K562 (cell line): Measurements from ENCODE around the gene SCUBE1. TPM values are rescaled to one million over a fixed set of nuclear protein-coding genes. Genes with fewer than 3 reads are reported as not detected.

Experiments
- ATAC-seq: fragments of 200-7000 bp; cut with Tn5 transposase; 3 replicates; pipeline ENCODE4 v1.9.1; 2020; ENCODE audit warnings: moderate library complexity
- BruUV-seq: library from RNA; stranded (reverse); fragments of 400-500 nt; replicated peaks from 2 replicates; lab custom pipeline; 2021; lab: Mats Ljungman, UMichigan
- CTCF ChIA-PET: fragments of 300-600 bp; formaldehyde crosslinking; extraction: SDS; loops from one replicate; lab custom pipeline; 2021; ENCODE audit warnings: low intra/inter-chr PET ratio; lab: Yijun Ruan, JAX
- POLR2A ChIA-PET: fragments of 300-600, 350-650 bp; sonication (Branson Sonifier 250); formaldehyde crosslinking; extraction: SDS; loops from one replicate; lab custom pipeline; 2021; ENCODE audit warnings: antibody characterized with exemption, inconsistent platforms; lab: Yijun Ruan, JAX
- DNase-seq, 4 experiments: peaks; one replicate each; pipeline versions ENCODE4 v3.0.0 to v3.0.0-alpha.2; 2011 to 2018; ENCODE audit warnings: low spot score in 3 of 4, mixed read lengths in 3 of 4; ENCODE audit errors: extremely low read depth in 1 of 4
- FAIRE-seq: peaks from 2 replicates; lab custom pipeline; 2011; peaks lifted over from hg19 to GRCh38; lab: Jason Lieb, UNC
- H2AFZ ChIP-seq: 2 replicates; pipeline ENCODE4 v1.6.0; 2011; ENCODE audit warnings: low read depth, low read length, control low read depth, inconsistent platforms
- H3K27ac ChIP-seq: fragments of 200-600 bp; 3 replicates; pipeline ENCODE4 v1.8.0; 2011; ENCODE audit warnings: low read depth, mild to moderate bottlenecking, control low read depth, inconsistent platforms, low read length, moderate library complexity, mixed read lengths; ENCODE audit errors: extremely low read depth
- H3K27me3 ChIP-seq, 2 experiments: fragments of 300-600 bp in 1 of 2; 2 replicates in 1 of 2; 3 replicates in 1 of 2; pipeline versions ENCODE4 v1.6.0 to v1.8.0; 2011; ENCODE audit warnings: inconsistent platforms in 2 of 2, low read length in 2 of 2, mild to moderate bottlenecking in 1 of 2, mixed read lengths in 1 of 2, moderate library complexity in 1 of 2; ENCODE audit not compliant: control insufficient read depth in 2 of 2, insufficient read depth in 2 of 2
- H3K36me3 ChIP-seq: fragments of 300-600 bp; 3 replicates; pipeline ENCODE4 v1.8.0; 2011; ENCODE audit warnings: mild to moderate bottlenecking, low read length, inconsistent platforms; ENCODE audit not compliant: control insufficient read depth, insufficient read depth
- H3K4me1 ChIP-seq, 2 experiments: fragments of 200-600 bp in 1 of 2; replicated peaks in 1 of 2; 2 replicates in 1 of 2; 3 replicates in 1 of 2; pipeline versions ENCODE4 v1.5.1 to v1.8.0; 2011; ENCODE audit warnings: inconsistent platforms in 2 of 2, low read length in 2 of 2, mild to moderate bottlenecking in 1 of 2, mixed read lengths in 1 of 2, moderate library complexity in 1 of 2; ENCODE audit not compliant: control insufficient read depth in 2 of 2, insufficient read depth in 2 of 2
- H3K4me2 ChIP-seq: 2 replicates; pipeline ENCODE4 v1.6.1; 2011; ENCODE audit warnings: low read length, control low read depth, inconsistent platforms, mixed read lengths; ENCODE audit not compliant: insufficient read depth
- H3K4me3 ChIP-seq: fragments of 200-600 bp; sonication (generic), shearing (Covaris generic); 2 replicates; pipeline ENCODE4 v1.5.1; 2016; ENCODE audit warnings: control low read depth, inconsistent platforms
- H3K79me2 ChIP-seq: fragments of 200-600 bp; 3 replicates; pipeline ENCODE4 v1.8.0; 2011; ENCODE audit warnings: low read length, inconsistent platforms; ENCODE audit not compliant: control insufficient read depth, insufficient read depth
- H3K9ac ChIP-seq, 2 experiments: 2 replicates each; pipeline versions ENCODE4 v1.6.0 to v1.6.1; 2011; ENCODE audit warnings: low read depth in 2 of 2, low read length in 2 of 2, control low read depth in 1 of 2, inconsistent platforms in 1 of 2, mild to moderate bottlenecking in 1 of 2, mixed read lengths in 1 of 2; ENCODE audit not compliant: insufficient read depth in 1 of 2
- H3K9me1 ChIP-seq: one replicate; pipeline ENCODE4 v1.6.0; 2011; ENCODE audit warnings: inconsistent platforms, mild to moderate bottlenecking, low read length, moderate library complexity; ENCODE audit not compliant: control insufficient read depth, insufficient read depth
- H3K9me3 ChIP-seq: replicated peaks from 2 replicates; pipeline ENCODE4 v1.5.1; 2011; ENCODE audit warnings: low read depth, low read length, inconsistent platforms; ENCODE audit not compliant: control insufficient read depth, insufficient read depth
- H4K20me1 ChIP-seq: replicated peaks from 2 replicates; pipeline ENCODE4 v1.6.1; 2011; ENCODE audit warnings: low read length, inconsistent platforms, mixed read lengths; ENCODE audit not compliant: control insufficient read depth, insufficient read depth
- ASH1L ChIP-seq: fragments of 450-650 bp; IDR thresholded peaks from 2 replicates; pipeline ENCODE4 v1.6.1; 2018; ENCODE audit warnings: borderline replicate concordance, mild to moderate bottlenecking, low read depth; ENCODE audit not compliant: partially characterized antibody
- BHLHE40 ChIP-seq: IDR thresholded peaks from 2 replicates; pipeline ENCODE4 v1.6.1; 2011; ENCODE audit warnings: low read length, improper control_type of control experiment
- FIP1L1 ChIP-seq: fragments of 200-400 bp; formaldehyde crosslinking; IDR thresholded peaks from 2 replicates; pipeline ENCODE4 v1.6.1; 2018; ENCODE audit warnings: mild to moderate bottlenecking, low read depth, low read length; ENCODE audit not compliant: poor library complexity, severe bottlenecking
- ILF3 ChIP-seq: fragments of 450-650 bp; IDR thresholded peaks from 2 replicates; pipeline ENCODE4 v1.6.1; 2018; ENCODE audit warnings: antibody characterized with exemption, mild to moderate bottlenecking, moderate library complexity, borderline replicate concordance
- ZNF23 ChIP-seq: fragments of 250-450 bp; sonication (Bioruptor Pico); IDR thresholded peaks from 2 replicates; pipeline ENCODE4 v1.4.0; 2020; ENCODE audit warnings: mild to moderate bottlenecking
- ZNF696 ChIP-seq: fragments of 250-450 bp; sonication (Bioruptor Pico); conservative IDR thresholded peaks from 2 replicates; pipeline ENCODE4 v1.4.0; 2020; ENCODE audit warnings: mild to moderate bottlenecking, moderate library complexity
- WGBS: fragments of 100-300 bp; shearing (Covaris generic); methylation state at CpG from one replicate; pipeline ENCODE4 v1.1.6; 2016; ENCODE audit warnings: low coverage, mixed read lengths; ENCODE audit not compliant: insufficient coverage; ENCODE audit errors: missing lambda C conversion rate; 5-methylcytosine and 5-hydroxymethylcytosine counted together
- in situ Hi-C: fragments of 300-500 bp; cut with MboI; formaldehyde crosslinking; loops from 4 replicates; pipeline ENCODE4 v1.15.0; 2018; ENCODE audit warnings: inconsistent platforms, mixed read lengths
- intact Hi-C: fragments of 100-400 bp; cut with micrococcal nuclease; formaldehyde crosslinking; loops from 2 replicates; pipeline ENCODE4 v1.14.2; 2022
- polyA plus RNA-seq, 8 experiments: library from polyadenylated mRNA; depleted of rRNA in 4 of 8; stranded (reverse) in 5 of 8; unstranded in 3 of 8; fragments of >200 nt; fragmentation: Nextera tagmentation in 2 of 8; fragmentation: Illumina TruSeq in 1 of 8; extraction: Ambion mirVana in 2 of 8; extraction: Trizol in 1 of 8; gene quantifications; 2 replicates each; pipeline versions ENCODE4 v1.2.1 to v1.2.3, GENCODE V29; 2011 to 2014; ENCODE audit warnings: inconsistent platforms in 1 of 8, missing spikeins in 1 of 8
- total RNA-seq, 7 experiments: library from RNA; depleted of rRNA in 6 of 7; stranded (reverse); fragments of >200 nt in 6 of 7; fragmentation: Illumina TruSeq in 2 of 7; extraction: Trizol in 2 of 7; gene quantifications; 2 replicates each; pipeline versions ENCODE4 v1.2.1 to v1.2.3, GENCODE V29; 2011 to 2021; ENCODE audit warnings: low replicate concordance in 1 of 7
- TF ChIP-seq, protein P1 (sequence below): sonication (generic); formaldehyde crosslinking; IDR thresholded peaks from 2 replicates; pipeline ENCODE4 v1.9.0; 2022; ENCODE audit warnings: mild to moderate bottlenecking, missing genetic modification reagents
- TF ChIP-seq, protein P2 (sequence below): sonication (generic); formaldehyde crosslinking; IDR thresholded peaks from 2 replicates; pipeline ENCODE4 v1.8.1; 2022; ENCODE audit warnings: missing genetic modification reagents
- TF ChIP-seq, protein P3 (sequence below): conservative IDR thresholded peaks from 2 replicates; pipeline ENCODE4 v1.6.1; 2011; ENCODE audit warnings: low read depth, mild to moderate bottlenecking, low read length; ENCODE audit not compliant: control insufficient read depth
- TF ChIP-seq, protein P4 (sequence below): fragments of 450-650 bp; IDR thresholded peaks from 2 replicates; pipeline ENCODE4 v1.6.1; 2016

The SCUBE1 gene
- total and polyA plus RNA-seq, 9 of the 15 experiments (the other 6 are each of a cell fraction or from before 2014, with no cell fraction given), result 0.03 to 0.47 (median 0.29) TPM; not detected in 6

DNA sequence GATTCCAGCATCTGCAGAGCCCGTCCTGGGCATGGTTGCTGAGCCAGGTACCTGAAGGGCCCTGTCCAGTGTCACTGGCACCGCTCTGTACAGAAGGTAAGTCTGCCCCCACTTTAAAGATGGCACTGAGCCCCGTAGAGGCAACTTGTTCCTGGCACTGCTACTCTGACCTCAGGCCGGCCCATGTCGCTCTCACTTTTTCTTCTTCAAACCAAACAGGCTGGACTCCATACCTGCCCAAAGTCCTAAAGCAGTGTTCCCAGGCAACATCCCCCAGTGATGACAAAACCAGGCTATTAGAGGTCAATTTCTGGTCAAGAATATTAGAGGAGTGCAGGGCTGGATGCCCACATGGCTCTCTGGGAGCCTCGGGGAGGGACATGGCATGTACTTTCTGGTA, 109.6 kb downstream of the SCUBE1 start:
- no peaks in the 10 kb centered on the region for H3K79me2 ChIP-seq
- H3K4me1 ChIP-seq, result peaks cover 0 to 29% of the 10 kb centered on the region in 2 experiments; a peak in 2 of 5 replicates
- POLR2A ChIA-PET, result no interaction called here
- no peaks in the 10 kb centered on the region for H3K9me3 ChIP-seq
- no peak overlapping the region for H3K27ac ChIP-seq
- no peak overlapping the region for H3K9ac ChIP-seq
- H3K4me3 ChIP-seq, result no peak overlapping the region
- intact Hi-C loops (loop anchor here (5.0 kb wide), 1 partner anchor 39 kb away; no protein-coding TSS in a partner anchor), in situ Hi-C loops (no loop called here)
- no TSS peak for BruUV-seq
- H2AFZ ChIP-seq, result no peak overlapping the region
- H3K36me3 ChIP-seq, result no peaks in the 10 kb centered on the region
- ATAC-seq, result no peak
- peaks cover 0 to 35% of the 10 kb centered on the region in 2 experiments; a peak in 2 of 5 replicates for H3K27me3 ChIP-seq
- peaks cover 4% of the 10 kb centered on the region; the same call in 1 of the 2 replicates for H4K20me1 ChIP-seq
- TF ChIP-seq, protein P1, sequence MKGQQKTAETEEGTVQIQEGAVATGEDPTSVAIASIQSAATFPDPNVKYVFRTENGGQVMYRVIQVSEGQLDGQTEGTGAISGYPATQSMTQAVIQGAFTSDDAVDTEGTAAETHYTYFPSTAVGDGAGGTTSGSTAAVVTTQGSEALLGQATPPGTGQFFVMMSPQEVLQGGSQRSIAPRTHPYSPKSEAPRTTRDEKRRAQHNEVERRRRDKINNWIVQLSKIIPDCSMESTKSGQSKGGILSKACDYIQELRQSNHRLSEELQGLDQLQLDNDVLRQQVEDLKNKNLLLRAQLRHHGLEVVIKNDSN (CRISPR knock-in tag), result no peak
- TF ChIP-seq ZNF696 (CRISPR knock-in tag), result no peak
- TF ChIP-seq, protein P2, sequence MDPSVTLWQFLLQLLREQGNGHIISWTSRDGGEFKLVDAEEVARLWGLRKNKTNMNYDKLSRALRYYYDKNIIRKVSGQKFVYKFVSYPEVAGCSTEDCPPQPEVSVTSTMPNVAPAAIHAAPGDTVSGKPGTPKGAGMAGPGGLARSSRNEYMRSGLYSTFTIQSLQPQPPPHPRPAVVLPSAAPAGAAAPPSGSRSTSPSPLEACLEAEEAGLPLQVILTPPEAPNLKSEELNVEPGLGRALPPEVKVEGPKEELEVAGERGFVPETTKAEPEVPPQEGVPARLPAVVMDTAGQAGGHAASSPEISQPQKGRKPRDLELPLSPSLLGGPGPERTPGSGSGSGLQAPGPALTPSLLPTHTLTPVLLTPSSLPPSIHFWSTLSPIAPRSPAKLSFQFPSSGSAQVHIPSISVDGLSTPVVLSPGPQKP (CRISPR knock-in tag), result no peak
- TF ChIP-seq, protein P3, sequence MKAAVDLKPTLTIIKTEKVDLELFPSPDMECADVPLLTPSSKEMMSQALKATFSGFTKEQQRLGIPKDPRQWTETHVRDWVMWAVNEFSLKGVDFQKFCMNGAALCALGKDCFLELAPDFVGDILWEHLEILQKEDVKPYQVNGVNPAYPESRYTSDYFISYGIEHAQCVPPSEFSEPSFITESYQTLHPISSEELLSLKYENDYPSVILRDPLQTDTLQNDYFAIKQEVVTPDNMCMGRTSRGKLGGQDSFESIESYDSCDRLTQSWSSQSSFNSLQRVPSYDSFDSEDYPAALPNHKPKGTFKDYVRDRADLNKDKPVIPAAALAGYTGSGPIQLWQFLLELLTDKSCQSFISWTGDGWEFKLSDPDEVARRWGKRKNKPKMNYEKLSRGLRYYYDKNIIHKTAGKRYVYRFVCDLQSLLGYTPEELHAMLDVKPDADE, result no peak
- no peak for TF ChIP-seq BHLHE40
- TF ChIP-seq FIP1L1, result no peak
- TF ChIP-seq, protein P4, sequence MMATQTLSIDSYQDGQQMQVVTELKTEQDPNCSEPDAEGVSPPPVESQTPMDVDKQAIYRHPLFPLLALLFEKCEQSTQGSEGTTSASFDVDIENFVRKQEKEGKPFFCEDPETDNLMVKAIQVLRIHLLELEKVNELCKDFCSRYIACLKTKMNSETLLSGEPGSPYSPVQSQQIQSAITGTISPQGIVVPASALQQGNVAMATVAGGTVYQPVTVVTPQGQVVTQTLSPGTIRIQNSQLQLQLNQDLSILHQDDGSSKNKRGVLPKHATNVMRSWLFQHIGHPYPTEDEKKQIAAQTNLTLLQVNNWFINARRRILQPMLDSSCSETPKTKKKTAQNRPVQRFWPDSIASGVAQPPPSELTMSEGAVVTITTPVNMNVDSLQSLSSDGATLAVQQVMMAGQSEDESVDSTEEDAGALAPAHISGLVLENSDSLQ, result no peak
- no peak for TF ChIP-seq ILF3
- TF ChIP-seq ZNF23 (CRISPR knock-in tag), result no peak
- no peak for TF ChIP-seq ASH1L
- WGBS, result 0% methylated on average over 6 of the region's 6 CpGs
- no peak for DNase-seq
- CTCF ChIA-PET, result interaction anchor here (0.8 kb wide), 1 partner anchor 152 kb away, joined by 4 read pairs; no protein-coding TSS in a partner anchor
- no peak overlapping the region for H3K4me2 ChIP-seq
- no peaks in the 10 kb centered on the region for H3K9me1 ChIP-seq
- no peak for FAIRE-seq
